Breast epithelium (tissue), 4 donors: Measurements from ENCODE around the gene RRP8. TPM values are rescaled to one million over a fixed set of nuclear protein-coding genes. Genes with fewer than 3 reads are reported as not detected.
A peak's percentile ranks its signal among the peaks of the same experiment; 100 is the strongest.

ENCODE experiments used
- DNase-seq, 2 donors: peaks; one replicate each; pipeline ENCODE4 v3.0.0-alpha.2; 2019; ENCODE audit warnings: low spot score in 2 of 2
- H3K27ac ChIP-seq, 2 donors: fragments of 200-600 bp; sonication (generic) in 1 of 2; one replicate each; pipeline ENCODE4 v1.5.1; 2016 to 2019; ENCODE audit warnings: mild to moderate bottlenecking in 1 of 2
- H3K27me3 ChIP-seq, 2 donors: fragments of 200-600 bp; sonication (generic) in 1 of 2; one replicate each; pipeline versions ENCODE4 v1.5.1 to v1.6.0; 2017 to 2019; ENCODE audit warnings: control low read depth in 1 of 2, mild to moderate bottlenecking in 1 of 2
- H3K36me3 ChIP-seq: fragments of 200-600 bp; one replicate; pipeline ENCODE4 v1.5.1; 2019
- H3K4me1 ChIP-seq, 2 donors: fragments of 200-600 bp; sonication (generic); one replicate each; pipeline ENCODE4 v1.5.1; 2016 to 2019; ENCODE audit warnings: control low read depth in 1 of 2
- H3K4me3 ChIP-seq, 3 donors: fragments of 200-600 bp; sonication (generic); 1 replicate in 2 of 3; 2 replicates in 1 of 3; pipeline ENCODE4 v1.5.1; 2016 to 2019; ENCODE audit warnings: mild to moderate bottlenecking in 3 of 3, moderate library complexity in 2 of 3
- H3K9me3 ChIP-seq, 2 donors: fragments of 200-600 bp; sonication (generic) in 1 of 2; one replicate each; pipeline ENCODE4 v1.5.1; 2016 to 2019; ENCODE audit warnings: control low read depth in 1 of 2
- CTCF ChIP-seq, 3 donors: fragments of 450-650 bp; IDR thresholded peaks; one replicate each; pipeline ENCODE4 v1.5.1; 2016 to 2017; ENCODE audit warnings: antibody characterized with exemption in 3 of 3, mild to moderate bottlenecking in 3 of 3, moderate library complexity in 3 of 3
- POLR2A ChIP-seq: fragments of 450-650 bp; IDR thresholded peaks from one replicate; pipeline ENCODE4 v1.6.1; 2016; ENCODE audit warnings: antibody characterized with exemption, mild to moderate bottlenecking, moderate library complexity
- POLR2AphosphoS5 ChIP-seq, 3 donors: sonication (generic); formaldehyde crosslinking; IDR thresholded peaks; one replicate each; pipeline ENCODE4 v1.6.1; 2017; ENCODE audit warnings: antibody characterized with exemption in 3 of 3
- intact Hi-C: fragments of 100-400 bp; cut with DNase I; formaldehyde crosslinking; loops from one replicate; pipeline ENCODE4 v1.15.1; 2023; ENCODE audit warnings: low total_unique reads
- total RNA-seq, 3 donors: library from RNA; depleted of rRNA; stranded (reverse); fragments of >200 nt; gene quantifications; one replicate each; pipeline ENCODE4 v1.1.0, GENCODE V29; 2016

The RRP8 gene
- total RNA-seq, 3 donors from 2014 or later: 8.8 to 22.2 (median 20.3) TPM

DNA sequence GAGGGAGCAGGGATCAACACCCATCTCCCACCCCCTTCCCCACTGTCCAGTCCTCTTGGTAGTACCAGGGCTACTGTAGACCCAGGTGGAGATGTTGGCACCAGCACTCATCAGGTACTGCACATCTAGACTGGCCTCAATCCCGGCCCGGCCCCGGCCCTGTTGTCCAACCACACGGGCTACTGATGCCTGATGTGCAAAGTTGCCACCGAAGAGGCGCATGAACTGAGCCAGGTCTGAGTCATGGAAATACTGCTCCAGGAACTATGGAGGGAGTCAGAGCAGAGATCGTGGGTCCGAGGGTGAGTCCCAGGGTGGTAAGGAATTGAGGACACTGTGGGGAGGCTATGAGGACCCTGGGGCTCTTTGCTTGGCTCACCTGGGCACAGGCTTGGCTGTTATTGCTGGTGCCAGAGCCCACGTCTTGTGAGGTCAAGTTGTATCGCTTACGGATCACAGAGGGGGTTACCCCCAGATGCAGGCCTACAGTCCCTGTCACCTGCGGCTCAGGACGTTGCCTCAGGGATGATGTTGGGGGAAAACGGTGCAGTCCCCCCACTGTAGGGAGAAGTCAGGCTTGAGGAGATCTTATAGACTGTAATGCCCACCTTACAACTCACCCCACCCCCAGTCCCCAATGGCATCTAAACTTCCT, 13.3 kb upstream of the RRP8 start:
- H3K27me3 ChIP-seq: no peaks in the 10 kb centered on the region
- intact Hi-C loops: no loop called here
- H3K4me3 ChIP-seq: no peak overlapping the region
- no peaks in the 10 kb centered on the region for H3K36me3 ChIP-seq
- H3K9me3 ChIP-seq: no peaks in the 10 kb centered on the region
- no peaks in the 10 kb centered on the region for H3K4me1 ChIP-seq
- no peak for DNase-seq
- H3K27ac ChIP-seq: no peak overlapping the region
- TF ChIP-seq POLR2A (no peak), POLR2AphosphoS5 (IDR thresholded peaks at IDR 0.05) (no peak), CTCF (IDR thresholded peaks at IDR 0.05) (no peak)

- no peaks in the 10 kb centered on the region for H3K9me3 ChIP-seq
- TF ChIP-seq CTCF (IDR thresholded peaks at IDR 0.05): no peak
- no peak for TF ChIP-seq POLR2A
- TF ChIP-seq POLR2AphosphoS5 (IDR thresholded peaks at IDR 0.05): no peak
- H3K36me3 ChIP-seq: no peaks in the 10 kb centered on the region
- H3K4me1 ChIP-seq: no peaks in the 10 kb centered on the region
- intact Hi-C loops: no loop called here
- H3K27ac ChIP-seq: no peak overlapping the region
- H3K4me3 ChIP-seq: no peak overlapping the region
- H3K27me3 ChIP-seq: no peaks in the 10 kb centered on the region
- DNase-seq: no peak
Measured at GRCh38 chr11:6615882-6616585, 12.6 kb upstream of the RRP8 start.

DNA sequence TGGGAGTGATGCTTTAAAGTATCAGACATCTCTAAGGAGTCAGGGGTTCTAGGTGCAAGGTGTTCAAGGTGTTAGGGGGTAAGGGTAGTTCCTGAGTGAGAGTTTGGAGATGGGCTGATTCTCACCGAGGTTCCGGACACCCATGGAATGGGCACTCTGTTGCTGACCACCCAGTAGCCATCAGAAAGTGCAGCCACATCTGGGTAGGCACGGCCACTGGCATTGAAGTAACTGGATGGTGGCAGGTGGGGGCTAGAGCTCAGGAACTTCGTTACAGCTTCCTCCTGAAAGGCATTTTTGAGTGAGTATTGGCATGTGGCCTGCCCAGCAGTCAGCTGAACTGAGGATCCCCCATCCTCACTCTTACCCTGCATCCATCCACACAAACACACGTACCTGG, 11.6 kb upstream of the RRP8 start:
- TF ChIP-seq POLR2A (no peak), POLR2AphosphoS5 (IDR thresholded peaks at IDR 0.05) (no peak), CTCF (IDR thresholded peaks at IDR 0.05) (no peak)
- intact Hi-C loops: no loop called here
- Histone ChIP-seq H3K36me3 (peaks cover 4% of the 10 kb centered on the region), H3K4me3 (no peak overlapping the region), H3K27ac (no peak overlapping the region), H3K9me3 (no peaks in the 10 kb centered on the region), H3K4me1 (no peaks in the 10 kb centered on the region), H3K27me3 (no peaks in the 10 kb centered on the region)
- DNase-seq: no peak

DNA sequence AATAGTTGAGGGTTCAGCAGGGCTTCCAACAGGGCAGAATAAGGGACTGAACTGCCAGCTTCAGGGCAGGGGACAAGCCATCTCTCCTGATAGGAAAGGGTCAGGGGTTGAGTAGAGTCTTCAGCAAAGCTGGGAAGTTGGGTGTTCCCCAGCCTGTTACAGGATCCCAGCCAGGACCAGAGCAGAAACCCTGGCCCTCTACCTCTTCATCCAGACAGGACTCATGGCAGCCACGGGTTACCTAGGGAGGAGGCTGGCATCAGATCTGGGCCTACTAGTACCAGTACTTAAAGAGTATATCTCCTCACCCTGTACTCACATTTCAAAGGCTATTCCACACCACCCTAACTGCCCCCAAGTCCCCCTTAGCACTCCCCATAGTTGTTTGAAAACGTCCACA, 11.0 kb upstream of the RRP8 start:
- Histone ChIP-seq H3K36me3 (peaks cover 4% of the 10 kb centered on the region), H3K27me3 (no peaks in the 10 kb centered on the region), H3K4me3 (no peak overlapping the region), H3K27ac (no peak overlapping the region), H3K9me3 (no peaks in the 10 kb centered on the region), H3K4me1 (no peaks in the 10 kb centered on the region)
- intact Hi-C loops: no loop called here
- TF ChIP-seq POLR2AphosphoS5 (IDR thresholded peaks at IDR 0.05) (no peak), POLR2A (no peak), CTCF (IDR thresholded peaks at IDR 0.05) (no peak)
- no peak for DNase-seq

GRCh38 chr11:6613496-6613895, 10.1 kb upstream of the RRP8 start:
- TF ChIP-seq POLR2AphosphoS5 (IDR thresholded peaks at IDR 0.05): no peak
- no peak for TF ChIP-seq CTCF (IDR thresholded peaks at IDR 0.05)
- TF ChIP-seq POLR2A: no peak
- peaks cover 10% of the 10 kb centered on the region for H3K36me3 ChIP-seq
- no peak overlapping the region for H3K4me3 ChIP-seq
- H3K27ac ChIP-seq: peak overlapping the region; percentile 93 to 99
- DNase-seq: no peak
- intact Hi-C loops: no loop called here
- H3K27me3 ChIP-seq: no peaks in the 10 kb centered on the region
- H3K9me3 ChIP-seq: no peaks in the 10 kb centered on the region
- no peaks in the 10 kb centered on the region for H3K4me1 ChIP-seq
